GM18511 (cell line): ENCODE results near the gene CALD1.

Experiments
- ATAC-seq: cut with Tn5 transposase; IDR thresholded peaks from one replicate; pipeline ENCODE4 v1.9.1; 2021; ENCODE audit warnings: mild to moderate bottlenecking, moderate library complexity; ENCODE audit not compliant: unreplicated experiment

The CALD1 gene

GRCh38 chr7:134787064-134787463, 7.6 kb downstream of the CALD1 start:
- no peak for ATAC-seq

GRCh38 chr7:134787720-134788119, 8.3 kb downstream of the CALD1 start:
- ATAC-seq = no peak

GRCh38 chr7:134788191-134788590, 8.8 kb downstream of the CALD1 start:
- ATAC-seq = no peak

- no peak for ATAC-seq
Measured at GRCh38 chr7:134789967-134790685, 10.7 kb downstream of the CALD1 start.

- ATAC-seq = no peak
Measured at GRCh38 chr7:134792968-134793367, 13.5 kb downstream of the CALD1 start.

- no peak for ATAC-seq
Measured at GRCh38 chr7:134795231-134795630, 15.8 kb downstream of the CALD1 start.

- no peak for ATAC-seq
Measured at GRCh38 chr7:134798155-134798554, 18.7 kb downstream of the CALD1 start.

- ATAC-seq = no peak
Measured at GRCh38 chr7:134799377-134799776, 19.9 kb downstream of the CALD1 start.

GRCh38 chr7:134802762-134803161, 23.3 kb downstream of the CALD1 start:
- no peak for ATAC-seq

- ATAC-seq = no peak
Measured at GRCh38 chr7:134804351-134804750, 24.9 kb downstream of the CALD1 start.

- no peak for ATAC-seq
Measured at GRCh38 chr7:134804854-134805253, 25.4 kb downstream of the CALD1 start.

GRCh38 chr7:134806197-134806596, 26.8 kb downstream of the CALD1 start:
- ATAC-seq = no peak

GRCh38 chr7:134809616-134810015, 30.2 kb downstream of the CALD1 start:
- no peak for ATAC-seq

- no peak for ATAC-seq
Measured at GRCh38 chr7:134811765-134812164, 32.3 kb downstream of the CALD1 start.

GRCh38 chr7:134813663-134814396, 34.4 kb downstream of the CALD1 start:
- no peak for ATAC-seq

- no peak for ATAC-seq
Measured at GRCh38 chr7:134814730-134815364, 35.4 kb downstream of the CALD1 start.

GRCh38 chr7:134818613-134819345, 39.3 kb downstream of the CALD1 start:
- ATAC-seq = no peak

GRCh38 chr7:134819401-134819800, 40.0 kb downstream of the CALD1 start:
- no peak for ATAC-seq

GRCh38 chr7:134820295-134820694, 40.9 kb downstream of the CALD1 start:
- ATAC-seq = no peak

- ATAC-seq = no peak
Measured at GRCh38 chr7:134820778-134821177, 41.3 kb downstream of the CALD1 start.

- no peak for ATAC-seq
Measured at GRCh38 chr7:134823400-134823799, 44.0 kb downstream of the CALD1 start.
